UCSD-AML1 (cell line): Measurements from ENCODE around the gene MYO1D.
A peak's percentile ranks its signal among the peaks of the same experiment; 100 is the strongest.
"Not testable (repeated sequence)": the region's sequence is repeated elsewhere in the genome, so short reads cannot be mapped to it uniquely, and the experiment has no call there.

ENCODE experiments used
- DNase-seq: peaks from one replicate; lab custom pipeline; 2025; ENCODE audit not compliant: unreplicated experiment; lab: John Stamatoyannopoulos, UW

The MYO1D gene

DNA sequence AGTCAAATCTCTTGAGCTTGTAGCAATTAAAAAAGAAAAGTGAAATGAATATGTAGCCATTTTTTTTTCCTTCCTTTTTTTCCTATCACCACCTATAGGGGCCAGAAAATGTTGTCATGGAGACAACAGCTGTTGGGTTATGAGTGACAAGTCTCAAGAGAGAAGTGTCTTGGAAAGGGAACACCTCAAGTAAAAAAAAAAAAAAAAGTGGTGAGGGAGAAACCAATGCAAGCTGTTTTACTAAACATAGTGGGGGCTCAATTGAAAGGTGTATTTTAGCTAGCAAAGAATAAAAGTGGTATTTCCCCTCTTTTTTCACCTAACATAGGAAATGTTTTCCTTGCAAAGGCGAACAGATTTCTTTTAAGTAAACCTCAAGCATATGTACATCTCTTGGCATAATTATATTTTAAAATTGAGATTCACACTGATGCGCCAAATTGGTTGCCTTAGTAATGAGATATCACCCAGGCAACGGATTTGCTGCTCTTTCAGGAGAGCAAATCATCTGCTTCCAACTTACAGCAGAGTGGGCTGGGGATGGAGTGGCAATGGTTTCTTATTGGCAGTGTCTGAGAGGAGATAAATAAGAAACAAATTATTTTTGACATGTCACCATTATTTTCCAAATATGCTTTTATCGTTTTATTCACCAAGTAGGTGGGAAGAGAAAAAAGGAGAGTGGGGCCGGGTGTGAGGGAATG, 183.6 kb downstream of the MYO1D start:
- no peak for DNase-seq

DNA sequence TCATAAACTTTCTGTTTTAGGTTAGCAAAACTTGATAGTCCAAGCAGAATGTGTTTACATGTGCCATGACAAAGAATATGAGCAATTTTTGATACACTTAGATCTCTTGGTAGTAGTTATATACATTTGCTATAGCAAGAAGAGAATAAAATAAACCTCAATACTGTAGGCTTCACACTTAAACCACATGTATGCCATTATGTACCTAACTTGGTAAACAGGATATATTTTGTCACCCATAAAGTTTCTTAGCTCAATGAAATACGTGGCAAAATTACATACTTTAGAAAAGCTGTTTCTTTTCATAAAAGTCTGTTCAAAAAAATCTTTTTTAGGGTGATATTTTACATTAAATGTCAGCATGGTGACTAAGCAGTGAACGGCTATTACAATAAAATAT, 184.7 kb downstream of the MYO1D start:
- no peak for DNase-seq

DNA sequence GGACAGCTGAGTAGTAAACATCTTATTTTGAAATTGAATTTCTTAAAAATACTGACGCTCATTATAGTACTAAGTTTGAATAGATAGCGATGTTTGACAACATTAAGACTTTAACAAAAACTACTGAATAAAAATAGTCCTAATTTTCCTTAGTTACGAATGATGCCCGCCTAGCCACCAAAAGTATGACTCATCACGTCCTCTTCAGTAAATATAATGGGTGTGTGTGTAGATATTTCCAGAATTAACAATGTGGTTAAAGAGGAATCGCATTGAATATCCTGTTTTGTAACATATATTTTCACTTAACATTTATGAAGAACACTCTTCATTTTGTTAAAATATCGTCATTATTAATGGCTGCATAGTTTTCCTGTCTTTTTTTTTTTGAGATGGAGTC, 187.6 kb downstream of the MYO1D start:
- no peak for DNase-seq

GRCh38 chr17:32688221-32688620, 188.7 kb downstream of the MYO1D start:
- no peak for DNase-seq

GRCh38 chr17:32684087-32684958, 192.6 kb downstream of the MYO1D start:
- DNase-seq: no peak

GRCh38 chr17:32673964-32674363, 203.0 kb downstream of the MYO1D start:
- DNase-seq: no peak

DNA sequence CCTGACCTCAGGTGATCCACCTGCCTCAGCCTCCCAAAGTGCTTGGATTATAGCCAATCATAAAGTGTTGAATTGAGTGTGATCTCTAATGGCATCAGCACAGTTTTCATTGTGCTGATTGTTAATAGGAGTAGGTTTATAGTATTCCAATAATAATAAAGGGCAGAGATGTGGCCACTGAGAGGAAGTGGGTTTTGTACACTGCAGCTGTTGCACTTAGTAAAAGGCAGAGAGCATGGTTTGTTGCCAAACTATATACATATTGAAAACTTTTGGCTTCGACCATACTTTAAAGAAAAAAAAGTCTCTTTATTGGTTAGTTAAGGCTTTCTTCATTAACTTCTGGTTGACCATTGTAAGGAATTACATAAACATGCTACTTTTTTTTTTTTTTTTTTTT, 204.2 kb downstream of the MYO1D start:
- no peak for DNase-seq

DNA sequence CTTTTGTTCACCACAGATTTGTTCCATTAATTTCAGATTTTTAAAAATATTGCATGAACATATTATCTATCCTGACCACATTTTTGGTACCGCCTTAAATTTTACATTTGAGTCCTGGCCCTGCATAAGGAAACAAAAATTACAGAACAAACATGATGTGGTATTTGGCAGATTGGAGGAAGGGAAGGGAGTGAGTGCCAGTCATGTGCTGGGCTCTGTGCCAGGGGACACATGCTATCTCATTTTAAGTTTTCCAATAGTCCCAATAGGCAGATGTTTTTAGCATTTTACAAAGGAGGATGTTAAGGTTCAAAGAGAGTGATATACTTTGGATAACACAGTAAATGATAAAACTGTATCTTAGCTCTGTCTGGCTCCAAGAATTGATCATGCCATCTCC, 205.0 kb downstream of the MYO1D start:
- DNase-seq: no peak

GRCh38 chr17:32664936-32665583, 211.9 kb downstream of the MYO1D start:
- no peak for DNase-seq

- no peak for DNase-seq
Measured at GRCh38 chr17:32660496-32660985, 216.4 kb downstream of the MYO1D start.

- DNase-seq: peak; percentile 51
Measured at GRCh38 chr17:32659419-32659842, 217.5 kb downstream of the MYO1D start.

GRCh38 chr17:32658470-32659418, 218.2 kb downstream of the MYO1D start:
- no peak for DNase-seq

- DNase-seq: no peak
Measured at GRCh38 chr17:32656886-32657285, 220.0 kb downstream of the MYO1D start.

DNA sequence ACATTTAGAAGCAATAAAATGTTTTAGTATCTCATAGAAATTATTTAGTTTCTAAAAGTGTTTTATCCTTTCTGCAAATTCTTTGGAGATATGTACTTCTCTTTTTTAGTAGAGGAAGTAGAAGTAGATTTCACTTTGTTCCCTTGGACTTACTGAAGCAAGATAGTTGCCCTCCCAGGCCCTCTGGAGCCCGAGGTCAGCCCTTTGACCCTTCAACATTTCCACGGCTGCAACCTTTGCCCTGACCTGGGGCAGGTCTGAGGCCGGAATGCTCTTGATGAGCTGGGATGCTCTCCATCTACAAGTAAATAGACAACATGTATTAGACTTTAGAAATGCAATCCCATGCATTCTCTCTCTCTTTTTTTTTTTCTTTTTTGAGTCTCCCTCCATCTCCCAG, 222.6 kb downstream of the MYO1D start:
- DNase-seq: no peak

DNA sequence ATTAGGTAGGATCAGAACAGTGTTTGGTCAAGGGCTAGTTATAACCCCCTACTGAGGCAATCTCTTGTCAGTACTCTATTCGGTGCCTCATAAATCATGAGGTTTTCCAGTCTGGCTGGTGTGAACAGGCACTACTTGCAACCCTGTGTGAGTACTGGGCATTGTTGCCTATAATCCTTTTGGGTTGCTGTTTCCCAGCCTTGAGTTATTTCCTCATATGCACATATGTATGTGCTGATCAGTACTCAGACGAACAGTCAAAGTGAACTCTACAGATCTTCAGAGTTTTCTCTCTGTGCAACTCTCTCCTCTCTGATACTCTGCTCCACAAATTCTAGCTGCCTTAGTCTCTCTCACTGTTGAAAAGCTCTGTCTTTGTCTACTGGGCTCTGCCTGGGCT, 225.8 kb downstream of the MYO1D start:
- no peak for DNase-seq

DNA sequence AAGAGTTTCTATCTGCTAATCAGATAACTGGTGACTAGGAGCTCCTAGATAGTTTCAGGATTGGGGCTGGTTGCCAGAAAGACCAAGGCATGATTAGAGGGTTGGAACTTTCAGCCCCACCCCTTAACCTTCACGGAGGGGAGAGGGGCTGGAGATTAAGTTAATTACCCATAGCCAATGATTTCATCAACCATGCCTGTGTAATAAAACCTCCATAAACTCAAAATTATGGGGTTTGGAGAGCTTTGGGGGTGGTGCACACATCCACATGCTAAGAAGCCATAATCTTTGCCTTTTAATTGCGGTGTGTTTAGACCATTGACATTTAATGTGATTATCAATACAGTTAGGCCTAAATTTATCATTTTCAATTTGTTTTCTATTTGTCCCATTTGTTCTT, 228.5 kb downstream of the MYO1D start:
- no peak for DNase-seq

DNA sequence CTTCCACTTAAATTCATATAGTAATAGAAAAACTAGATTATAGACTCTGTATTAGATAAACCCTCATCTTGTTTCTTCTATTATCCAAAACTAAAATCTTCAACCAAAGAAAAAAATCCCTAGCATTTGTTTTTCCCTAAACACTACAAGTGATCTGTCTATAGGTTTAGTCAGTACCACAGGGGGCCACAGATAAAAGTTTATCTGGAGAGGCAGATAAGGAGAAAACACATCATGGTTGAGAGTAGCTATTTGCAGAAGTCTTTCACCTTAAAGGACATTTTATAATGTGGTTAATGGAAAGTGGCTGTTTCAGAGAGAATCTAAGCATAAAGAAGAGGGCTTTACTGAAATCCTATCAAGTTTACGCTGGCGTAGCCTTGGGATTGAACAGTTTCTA, 230.0 kb downstream of the MYO1D start:
- DNase-seq: no peak

DNA sequence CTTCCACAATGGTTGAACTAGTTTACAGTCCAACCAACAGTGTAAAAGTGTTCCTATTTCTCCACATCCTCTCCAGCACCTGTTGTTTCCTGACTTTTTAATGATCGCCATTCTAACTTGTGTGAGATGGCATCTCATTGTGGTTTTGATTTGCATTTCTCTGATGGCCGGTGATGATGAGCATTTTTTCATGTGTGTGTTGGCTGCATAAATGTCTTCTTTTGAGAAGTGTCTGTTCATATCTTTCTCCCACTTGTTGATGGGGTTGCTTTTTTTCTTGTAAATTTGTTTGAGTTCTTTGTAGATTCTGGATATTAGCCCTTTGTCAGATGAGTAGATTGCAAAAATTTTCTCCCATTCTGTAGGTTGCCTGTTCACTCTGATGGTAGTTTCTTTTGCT, 235.4 kb downstream of the MYO1D start:
- DNase-seq: not testable (repeated sequence)

- no peak for DNase-seq
Measured at GRCh38 chr17:32636598-32637218, 240.2 kb downstream of the MYO1D start.

GRCh38 chr17:32634167-32634566, 242.8 kb downstream of the MYO1D start:
- no peak for DNase-seq
